K562 (cell line): ENCODE measurements around the gene PCDHA13. TPM values are rescaled to one million over a fixed set of nuclear protein-coding genes. Genes with fewer than 3 reads are reported as not detected.

ENCODE experiments used
- ATAC-seq: fragments of 200-7000 bp; cut with Tn5 transposase; 3 replicates; pipeline ENCODE4 v1.9.1; 2020; ENCODE audit warnings: moderate library complexity
- BruUV-seq: library from RNA; stranded (reverse); fragments of 400-500 nt; replicated peaks from 2 replicates; lab custom pipeline; 2021; lab: Mats Ljungman, UMichigan
- CTCF ChIA-PET: fragments of 300-600 bp; formaldehyde crosslinking; extraction: SDS; loops from one replicate; lab custom pipeline; 2021; ENCODE audit warnings: low intra/inter-chr PET ratio; lab: Yijun Ruan, JAX
- POLR2A ChIA-PET: fragments of 300-600, 350-650 bp; sonication (Branson Sonifier 250); formaldehyde crosslinking; extraction: SDS; loops from one replicate; lab custom pipeline; 2021; ENCODE audit warnings: antibody characterized with exemption, inconsistent platforms; lab: Yijun Ruan, JAX
- DNase-seq, 4 experiments: peaks; one replicate each; pipeline versions ENCODE4 v3.0.0 to v3.0.0-alpha.2; 2011 to 2018; ENCODE audit warnings: low spot score in 3 of 4, mixed read lengths in 3 of 4; ENCODE audit errors: extremely low read depth in 1 of 4
- FAIRE-seq: peaks from 2 replicates; lab custom pipeline; 2011; peaks lifted over from hg19 to GRCh38; lab: Jason Lieb, UNC
- H2AFZ ChIP-seq: 2 replicates; pipeline ENCODE4 v1.6.0; 2011; ENCODE audit warnings: low read depth, low read length, control low read depth, inconsistent platforms
- H3K27ac ChIP-seq: fragments of 200-600 bp; 3 replicates; pipeline ENCODE4 v1.8.0; 2011; ENCODE audit warnings: low read depth, mild to moderate bottlenecking, control low read depth, inconsistent platforms, low read length, moderate library complexity, mixed read lengths; ENCODE audit errors: extremely low read depth
- H3K27me3 ChIP-seq, 2 experiments: fragments of 300-600 bp in 1 of 2; 2 replicates in 1 of 2; 3 replicates in 1 of 2; pipeline versions ENCODE4 v1.6.0 to v1.8.0; 2011; ENCODE audit warnings: inconsistent platforms in 2 of 2, low read length in 2 of 2, mild to moderate bottlenecking in 1 of 2, mixed read lengths in 1 of 2, moderate library complexity in 1 of 2; ENCODE audit not compliant: control insufficient read depth in 2 of 2, insufficient read depth in 2 of 2
- H3K36me3 ChIP-seq: fragments of 300-600 bp; 3 replicates; pipeline ENCODE4 v1.8.0; 2011; ENCODE audit warnings: mild to moderate bottlenecking, low read length, inconsistent platforms; ENCODE audit not compliant: control insufficient read depth, insufficient read depth
- H3K4me1 ChIP-seq, 2 experiments: fragments of 200-600 bp in 1 of 2; replicated peaks in 1 of 2; 2 replicates in 1 of 2; 3 replicates in 1 of 2; pipeline versions ENCODE4 v1.5.1 to v1.8.0; 2011; ENCODE audit warnings: inconsistent platforms in 2 of 2, low read length in 2 of 2, mild to moderate bottlenecking in 1 of 2, mixed read lengths in 1 of 2, moderate library complexity in 1 of 2; ENCODE audit not compliant: control insufficient read depth in 2 of 2, insufficient read depth in 2 of 2
- H3K4me2 ChIP-seq: 2 replicates; pipeline ENCODE4 v1.6.1; 2011; ENCODE audit warnings: low read length, control low read depth, inconsistent platforms, mixed read lengths; ENCODE audit not compliant: insufficient read depth
- H3K4me3 ChIP-seq: fragments of 200-600 bp; sonication (generic), shearing (Covaris generic); 2 replicates; pipeline ENCODE4 v1.5.1; 2016; ENCODE audit warnings: control low read depth, inconsistent platforms
- H3K79me2 ChIP-seq: fragments of 200-600 bp; 3 replicates; pipeline ENCODE4 v1.8.0; 2011; ENCODE audit warnings: low read length, inconsistent platforms; ENCODE audit not compliant: control insufficient read depth, insufficient read depth
- H3K9ac ChIP-seq, 2 experiments: 2 replicates each; pipeline versions ENCODE4 v1.6.0 to v1.6.1; 2011; ENCODE audit warnings: low read depth in 2 of 2, low read length in 2 of 2, control low read depth in 1 of 2, inconsistent platforms in 1 of 2, mild to moderate bottlenecking in 1 of 2, mixed read lengths in 1 of 2; ENCODE audit not compliant: insufficient read depth in 1 of 2
- H3K9me1 ChIP-seq: one replicate; pipeline ENCODE4 v1.6.0; 2011; ENCODE audit warnings: inconsistent platforms, mild to moderate bottlenecking, low read length, moderate library complexity; ENCODE audit not compliant: control insufficient read depth, insufficient read depth
- H3K9me3 ChIP-seq: replicated peaks from 2 replicates; pipeline ENCODE4 v1.5.1; 2011; ENCODE audit warnings: low read depth, low read length, inconsistent platforms; ENCODE audit not compliant: control insufficient read depth, insufficient read depth
- H4K20me1 ChIP-seq: replicated peaks from 2 replicates; pipeline ENCODE4 v1.6.1; 2011; ENCODE audit warnings: low read length, inconsistent platforms, mixed read lengths; ENCODE audit not compliant: control insufficient read depth, insufficient read depth
- CXXC5 ChIP-seq: fragments of 250-450 bp; sonication (Bioruptor Pico); IDR thresholded peaks from 2 replicates; pipeline ENCODE4 v1.8.0; 2022; ENCODE audit warnings: inconsistent platforms, mild to moderate bottlenecking, moderate library complexity
- ILF3 ChIP-seq: fragments of 450-650 bp; IDR thresholded peaks from 2 replicates; pipeline ENCODE4 v1.6.1; 2018; ENCODE audit warnings: antibody characterized with exemption, mild to moderate bottlenecking, moderate library complexity, borderline replicate concordance
- ZNF165 ChIP-seq: fragments of 250-450 bp; sonication (Bioruptor Pico); IDR thresholded peaks from 2 replicates; pipeline ENCODE4 v1.4.0; 2020; ENCODE audit warnings: borderline replicate concordance
- WGBS: fragments of 100-300 bp; shearing (Covaris generic); methylation state at CpG from one replicate; pipeline ENCODE4 v1.1.6; 2016; ENCODE audit warnings: low coverage, mixed read lengths; ENCODE audit not compliant: insufficient coverage; ENCODE audit errors: missing lambda C conversion rate; 5-methylcytosine and 5-hydroxymethylcytosine counted together
- in situ Hi-C: fragments of 300-500 bp; cut with MboI; formaldehyde crosslinking; loops from 4 replicates; pipeline ENCODE4 v1.15.0; 2018; ENCODE audit warnings: inconsistent platforms, mixed read lengths
- intact Hi-C: fragments of 100-400 bp; cut with micrococcal nuclease; formaldehyde crosslinking; loops from 2 replicates; pipeline ENCODE4 v1.14.2; 2022
- polyA plus RNA-seq, 8 experiments: library from polyadenylated mRNA; depleted of rRNA in 4 of 8; stranded (reverse) in 5 of 8; unstranded in 3 of 8; fragments of >200 nt; fragmentation: Nextera tagmentation in 2 of 8; fragmentation: Illumina TruSeq in 1 of 8; extraction: Ambion mirVana in 2 of 8; extraction: Trizol in 1 of 8; gene quantifications; 2 replicates each; pipeline versions ENCODE4 v1.2.1 to v1.2.3, GENCODE V29; 2011 to 2014; ENCODE audit warnings: inconsistent platforms in 1 of 8, missing spikeins in 1 of 8
- total RNA-seq, 7 experiments: library from RNA; depleted of rRNA in 6 of 7; stranded (reverse); fragments of >200 nt in 6 of 7; fragmentation: Illumina TruSeq in 2 of 7; extraction: Trizol in 2 of 7; gene quantifications; 2 replicates each; pipeline versions ENCODE4 v1.2.1 to v1.2.3, GENCODE V29; 2011 to 2021; ENCODE audit warnings: low replicate concordance in 1 of 7

The PCDHA13 gene
- total and polyA plus RNA-seq, 9 of the 15 experiments (the other 6 are each of a cell fraction or from before 2014, with no cell fraction given) = not detected

DNA sequence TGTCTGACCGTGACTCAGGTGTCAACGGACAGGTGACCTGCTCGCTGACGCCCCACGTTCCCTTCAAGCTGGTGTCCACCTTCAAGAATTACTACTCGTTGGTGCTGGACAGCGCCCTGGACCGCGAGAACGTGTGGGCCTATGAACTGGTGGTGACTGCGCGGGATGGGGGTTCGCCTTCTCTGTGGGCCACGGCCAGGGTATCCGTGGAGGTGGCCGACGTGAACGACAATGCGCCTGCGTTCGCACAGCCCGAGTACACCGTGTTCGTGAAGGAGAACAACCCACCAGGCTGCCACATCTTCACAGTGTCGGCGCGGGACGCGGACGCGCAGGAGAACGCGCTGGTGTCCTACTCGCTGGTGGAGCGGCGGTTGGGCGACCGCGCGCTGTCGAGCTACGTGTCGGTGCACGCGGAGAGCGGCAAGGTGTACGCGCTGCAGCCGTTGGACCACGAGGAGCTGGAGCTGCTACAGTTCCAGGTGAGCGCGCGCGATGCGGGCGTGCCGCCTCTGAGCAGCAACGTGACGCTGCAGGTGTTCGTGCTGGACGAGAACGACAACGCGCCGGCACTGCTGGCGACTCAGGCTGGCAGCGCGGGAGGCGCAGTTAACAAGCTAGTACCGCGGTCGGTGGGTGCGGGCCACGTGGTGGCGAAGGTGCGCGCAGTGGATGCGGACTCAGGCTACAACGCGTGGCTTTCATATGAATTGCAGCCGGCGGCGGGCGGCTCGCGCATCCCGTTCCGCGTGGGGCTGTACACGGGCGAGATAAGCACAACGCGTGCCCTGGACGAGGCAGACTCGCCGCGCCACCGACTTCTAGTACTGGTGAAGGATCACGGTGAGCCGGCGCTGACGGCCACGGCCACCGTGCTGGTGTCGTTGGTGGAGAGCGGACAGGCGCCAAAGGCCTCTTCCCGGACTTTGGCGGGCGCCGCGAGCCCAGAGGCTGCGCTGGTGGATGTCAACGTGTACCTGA is 11.4 kb upstream of the PCDHA13 start:
- in situ Hi-C loops = no loop called here
- FAIRE-seq = no peak
- POLR2A ChIA-PET = no interaction called here

More for the DNA sequence above, 11.4 kb upstream of the PCDHA13 start:
- H3K4me3 ChIP-seq = no peak overlapping the region
- no peak overlapping the region for H3K4me2 ChIP-seq
- no peaks in the 10 kb centered on the region for H3K4me1 ChIP-seq
- intact Hi-C loops = no loop called here
- H3K36me3 ChIP-seq = no peaks in the 10 kb centered on the region
- WGBS = 42% methylated on average over 60 of the region's 114 CpGs
- TF ChIP-seq ZNF165 = no peak
- no peak for TF ChIP-seq ILF3
- TF ChIP-seq CXXC5 = no peak
- no peak overlapping the region for H2AFZ ChIP-seq
- H4K20me1 ChIP-seq = no peaks in the 10 kb centered on the region
- H3K9me3 ChIP-seq = no peaks in the 10 kb centered on the region
- H3K27me3 ChIP-seq = no peaks in the 10 kb centered on the region
- H3K27ac ChIP-seq = no peak overlapping the region
- ATAC-seq = no peak
- CTCF ChIA-PET = interaction anchor here (0.5 kb wide), 1 partner anchor 1076 kb away, joined by 3 read pairs; no protein-coding TSS in a partner anchor
- BruUV-seq = no TSS peak
- H3K9ac ChIP-seq = no peak overlapping the region
- DNase-seq = no peak
- H3K79me2 ChIP-seq = no peaks in the 10 kb centered on the region
- H3K9me1 ChIP-seq = no peaks in the 10 kb centered on the region
